DND-41 (cell line): ENCODE data around the gene MARCOL.

Source experiments
- CTCF ChIP-seq: IDR thresholded peaks from 2 replicates; pipeline ENCODE4 v1.5.1; 2012; ENCODE audit warnings: borderline replicate concordance, low read length, moderate library complexity, mild to moderate bottlenecking; ENCODE audit not compliant: poor library complexity, severe bottlenecking; ENCODE audit errors: extremely low read depth
- EZH2 ChIP-seq: IDR thresholded peaks from 3 replicates; pipeline ENCODE4 v1.6.1; 2012; ENCODE audit warnings: borderline replicate concordance, low read depth, mild to moderate bottlenecking, moderate library complexity, low read length, inconsistent platforms; ENCODE audit not compliant: severe bottlenecking

DNA sequence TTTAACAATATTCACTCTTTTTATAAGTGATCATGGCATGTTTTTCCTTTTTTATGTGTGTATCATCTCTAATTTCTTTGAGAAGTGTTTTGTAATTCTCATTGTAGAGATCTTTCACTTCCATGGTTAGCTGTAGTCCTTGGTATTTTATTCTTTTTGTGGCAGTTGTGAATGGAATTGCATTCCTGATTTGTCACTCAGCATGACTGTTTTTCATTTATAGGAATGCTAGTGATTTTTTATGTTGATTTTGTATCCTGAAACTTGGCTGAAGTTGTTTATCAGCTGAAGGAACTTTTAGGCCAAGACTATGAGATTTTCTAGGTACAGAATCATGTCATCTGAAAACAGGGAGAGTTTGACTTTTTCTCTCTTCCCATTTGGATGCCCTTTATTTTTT is 17.1 kb downstream of the MARCOL start:
- TF ChIP-seq CTCF: no peak
- no peak for TF ChIP-seq EZH2
